IMR-90 (cell line): Measurements from ENCODE around the gene DCHS1. TPM values are rescaled to one million over a fixed set of nuclear protein-coding genes. Genes with fewer than 3 reads are reported as not detected.
A peak's percentile ranks its signal among the peaks of the same experiment; 100 is the strongest.

Experiments
- ATAC-seq: fragments of 200-7000 bp; cut with Tn5 transposase; 2 replicates; pipeline ENCODE4 v1.9.1; 2020; ENCODE audit warnings: low read depth, mild to moderate bottlenecking, moderate library complexity
- BruUV-seq: library from RNA; stranded (reverse); fragments of 400-500 nt; replicated peaks from 2 replicates; lab custom pipeline; 2021; lab: Mats Ljungman, UMichigan
- CTCF ChIA-PET: fragments of 300-600 bp; formaldehyde crosslinking; extraction: SDS; loops from one replicate; lab custom pipeline; 2021; ENCODE audit warnings: antibody characterized with exemption; lab: Yijun Ruan, JAX
- POLR2A ChIA-PET: fragments of 300-600 bp; sonication (Branson Sonifier 250); formaldehyde crosslinking; loops from one replicate; lab custom pipeline; 2022; ENCODE audit warnings: antibody characterized with exemption; ENCODE audit not compliant: unreplicated experiment; lab: Charles Lee
- DNase-seq: peaks from one replicate; pipeline ENCODE4 v3.0.0; 2013
- H2AFZ ChIP-seq: replicated peaks from 2 replicates; pipeline ENCODE3; 2013; ENCODE audit warnings: low read length, mild to moderate bottlenecking; ENCODE audit not compliant: poor library complexity
- H2AK5ac ChIP-seq: 2 replicates; pipeline ENCODE4 v1.6.1; 2013; ENCODE audit warnings: low read depth, low read length, inconsistent platforms
- H2AK9ac ChIP-seq: replicated peaks from 2 replicates; pipeline ENCODE3; 2013; ENCODE audit warnings: mild to moderate bottlenecking, low read depth, low read length, moderate library complexity; ENCODE audit not compliant: poor library complexity
- H2BK120ac ChIP-seq: 2 replicates; pipeline ENCODE4 v1.6.1; 2013; ENCODE audit warnings: low read depth, low read length, inconsistent platforms
- H2BK15ac ChIP-seq: 3 replicates; pipeline ENCODE4 v1.6.1; 2013; ENCODE audit warnings: low read depth, low read length, inconsistent platforms
- H2BK20ac ChIP-seq: 2 replicates; pipeline ENCODE4 v1.6.1; 2013; ENCODE audit warnings: low read depth, mild to moderate bottlenecking, inconsistent platforms, low read length, moderate library complexity
- H2BK5ac ChIP-seq: 2 replicates; pipeline ENCODE4 v1.6.1; 2013; ENCODE audit warnings: mild to moderate bottlenecking, low read depth, low read length, inconsistent platforms; ENCODE audit not compliant: poor library complexity, severe bottlenecking
- H3K14ac ChIP-seq: replicated peaks from 2 replicates; pipeline ENCODE4 v1.6.1; 2013; ENCODE audit warnings: low read depth, low read length, inconsistent platforms
- H3K18ac ChIP-seq: 2 replicates; pipeline ENCODE4 v1.6.1; 2013; ENCODE audit warnings: low read depth, low read length, control low read depth
- H3K23ac ChIP-seq: 2 replicates; pipeline ENCODE4 v1.6.1; 2013; ENCODE audit warnings: low read depth, low read length, inconsistent platforms
- H3K27ac ChIP-seq: 2 replicates; pipeline ENCODE4 v1.5.1; 2013; ENCODE audit warnings: mild to moderate bottlenecking, control low read depth, low read length; ENCODE audit not compliant: insufficient read depth
- H3K27me3 ChIP-seq: 2 replicates; pipeline ENCODE4 v1.6.1; 2013; ENCODE audit warnings: low read length; ENCODE audit not compliant: control insufficient read depth, insufficient read depth
- H3K36me3 ChIP-seq: 2 replicates; pipeline ENCODE4 v1.6.1; 2013; ENCODE audit warnings: low read length, mixed read lengths; ENCODE audit not compliant: control insufficient read depth, insufficient read depth
- H3K4ac ChIP-seq: 2 replicates; pipeline ENCODE4 v1.6.1; 2013; ENCODE audit warnings: low read depth, low read length, inconsistent platforms
- H3K4me1 ChIP-seq: 2 replicates; pipeline ENCODE4 v1.6.1; 2013; ENCODE audit warnings: low read length, mixed read lengths; ENCODE audit not compliant: control insufficient read depth, insufficient read depth
- H3K4me2 ChIP-seq: 2 replicates; pipeline ENCODE4 v1.6.1; 2013; ENCODE audit warnings: low read depth, mild to moderate bottlenecking, control low read depth, low read length, moderate library complexity
- H3K4me3 ChIP-seq: 2 replicates; pipeline ENCODE4 v1.5.1; 2013; ENCODE audit warnings: low read depth, mild to moderate bottlenecking, control low read depth, low read length, moderate library complexity; ENCODE audit not compliant: insufficient read depth
- H3K56ac ChIP-seq: 2 replicates; pipeline ENCODE4 v1.6.1; 2013; ENCODE audit warnings: low read length, inconsistent platforms; ENCODE audit not compliant: insufficient read depth; ENCODE audit errors: extremely low read depth
- H3K79me1 ChIP-seq, 2 experiments: 2 replicates each; pipeline ENCODE4 v1.6.1; 2013; ENCODE audit warnings: low read length in 2 of 2, inconsistent platforms in 1 of 2, low read depth in 1 of 2
- H3K9ac ChIP-seq: 2 replicates; pipeline ENCODE4 v1.6.1; 2013; ENCODE audit warnings: low read depth, low read length, control low read depth
- H3K9me1 ChIP-seq: 2 replicates; pipeline ENCODE4 v1.6.1; 2013; ENCODE audit warnings: low read length, inconsistent platforms; ENCODE audit not compliant: insufficient read depth
- H3K9me3 ChIP-seq: 2 replicates; pipeline ENCODE4 v1.6.1; 2013; ENCODE audit warnings: low read length; ENCODE audit not compliant: control insufficient read depth, insufficient read depth
- H4K20me1 ChIP-seq: 2 replicates; pipeline ENCODE4 v1.6.1; 2013; ENCODE audit warnings: low read length, inconsistent platforms; ENCODE audit not compliant: insufficient read depth
- H4K5ac ChIP-seq: 2 replicates; pipeline ENCODE4 v1.6.1; 2013; ENCODE audit warnings: mild to moderate bottlenecking, low read depth, low read length, control low read depth
- H4K8ac ChIP-seq, 2 experiments: 2 replicates each; pipeline ENCODE4 v1.6.1; 2013; ENCODE audit warnings: low read depth in 2 of 2, low read length in 2 of 2, control low read depth in 1 of 2, inconsistent platforms in 1 of 2
- H4K91ac ChIP-seq: 2 replicates; pipeline ENCODE4 v1.6.1; 2013; ENCODE audit warnings: low read depth, low read length, inconsistent platforms; ENCODE audit not compliant: insufficient read depth
- MAZ ChIP-seq: IDR thresholded peaks from 2 replicates; pipeline ENCODE4 v1.6.1; 2012; ENCODE audit warnings: low read depth, mild to moderate bottlenecking, low read length, improper control_type of control experiment, moderate library complexity, borderline replicate concordance
- WGBS, 2 experiments: methylation state at CpG; one replicate each; pipeline versions ENCODE4 v1.1.5 to v1.1.7; 2013; ENCODE audit warnings: missing lambda C conversion rate in 2 of 2; ENCODE audit not compliant: insufficient read length in 1 of 2; ENCODE audit errors: extremely low coverage in 2 of 2; 5-methylcytosine and 5-hydroxymethylcytosine counted together
- dilution Hi-C: fragments of 300-500 bp; cut with HindIII; formaldehyde crosslinking; loops from one replicate; pipeline ENCODE4 v1.14.3; 2018; ENCODE audit warnings: low sequenced_read_pairs; ENCODE audit not compliant: unreplicated experiment
- in situ Hi-C: fragments of 300-500 bp; cut with MboI; formaldehyde crosslinking; loops from 3 replicates; pipeline ENCODE4 v1.14.3; 2019; ENCODE audit warnings: low sequenced_read_pairs, inconsistent platforms, mixed read lengths
- intact Hi-C: fragments of 100-400 bp; cut with micrococcal nuclease; formaldehyde crosslinking; loops from 2 replicates; pipeline ENCODE4 v1.10.0; 2022
- polyA plus RNA-seq, 3 experiments: library from polyadenylated mRNA; depleted of rRNA; stranded (reverse); fragments of >200 nt; gene quantifications; 2 replicates each; pipeline ENCODE4 v1.2.3, GENCODE V29; 2012; ENCODE audit warnings: low replicate concordance in 1 of 3
- total RNA-seq: library from RNA; depleted of rRNA; stranded (reverse); fragments of >200 nt; gene quantifications from 2 replicates; pipeline ENCODE4 v1.2.3, GENCODE V29; 2012
- TF ChIP-seq, protein P1 (sequence below): conservative IDR thresholded peaks from 2 replicates; pipeline ENCODE4 v1.5.1; 2012; ENCODE audit warnings: mild to moderate bottlenecking, low read depth, low read length, improper control_type of control experiment

The DCHS1 gene
- total and polyA plus RNA-seq, 2 of the 4 experiments (the other 2 are of a cell fraction), result 1.4 to 3.3 TPM

GRCh38 chr11:6654281-6655019, 1.2 kb downstream of the DCHS1 start:
- peak overlapping the region; percentile 1 to 78; a peak in 1 of 4 replicates for H4K8ac ChIP-seq
- H4K91ac ChIP-seq, result no peak overlapping the region; the same call in 1 of the 2 replicates
- peak overlapping the region; percentile 86 for H2AFZ ChIP-seq
- WGBS, 2 experiments, result 31% methylated on average over 6 of the region's 9 CpGs; no CpG with 5 or more reads in 1 of the 2 experiments
- H2BK20ac ChIP-seq, result no peak overlapping the region
- TF ChIP-seq, protein P1, sequence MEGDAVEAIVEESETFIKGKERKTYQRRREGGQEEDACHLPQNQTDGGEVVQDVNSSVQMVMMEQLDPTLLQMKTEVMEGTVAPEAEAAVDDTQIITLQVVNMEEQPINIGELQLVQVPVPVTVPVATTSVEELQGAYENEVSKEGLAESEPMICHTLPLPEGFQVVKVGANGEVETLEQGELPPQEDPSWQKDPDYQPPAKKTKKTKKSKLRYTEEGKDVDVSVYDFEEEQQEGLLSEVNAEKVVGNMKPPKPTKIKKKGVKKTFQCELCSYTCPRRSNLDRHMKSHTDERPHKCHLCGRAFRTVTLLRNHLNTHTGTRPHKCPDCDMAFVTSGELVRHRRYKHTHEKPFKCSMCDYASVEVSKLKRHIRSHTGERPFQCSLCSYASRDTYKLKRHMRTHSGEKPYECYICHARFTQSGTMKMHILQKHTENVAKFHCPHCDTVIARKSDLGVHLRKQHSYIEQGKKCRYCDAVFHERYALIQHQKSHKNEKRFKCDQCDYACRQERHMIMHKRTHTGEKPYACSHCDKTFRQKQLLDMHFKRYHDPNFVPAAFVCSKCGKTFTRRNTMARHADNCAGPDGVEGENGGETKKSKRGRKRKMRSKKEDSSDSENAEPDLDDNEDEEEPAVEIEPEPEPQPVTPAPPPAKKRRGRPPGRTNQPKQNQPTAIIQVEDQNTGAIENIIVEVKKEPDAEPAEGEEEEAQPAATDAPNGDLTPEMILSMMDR, result no peak
- no peak for TF ChIP-seq MAZ
- BruUV-seq, result no TSS peak
- intact Hi-C loops (no loop called here), in situ Hi-C loops (no loop called here), dilution Hi-C loops (no loop called here)
- ChIA-PET CTCF (no interaction called here), POLR2A (no interaction called here)
- peak overlapping the region; percentile 84 for H2AK9ac ChIP-seq
- peaks cover 5% of the 10 kb centered on the region for H3K4me1 ChIP-seq
- H3K9me1 ChIP-seq, result peaks cover 19% of the 10 kb centered on the region
- peak overlapping the region; percentile 85 for H3K4ac ChIP-seq
- peaks cover 17% of the 10 kb centered on the region for H3K27me3 ChIP-seq
- H2BK5ac ChIP-seq, result no peak overlapping the region
- H3K9ac ChIP-seq, result peak overlapping the region; percentile 76; the same call in 1 of the 2 replicates
- peak overlapping the region; percentile 77; the same call in 1 of the 2 replicates for H3K23ac ChIP-seq
- DNase-seq (no peak), ATAC-seq (no peak)
- no peak overlapping the region for H3K56ac ChIP-seq
- peak overlapping the region; percentile 76; the same call in 1 of the 2 replicates for H2BK120ac ChIP-seq
- H3K14ac ChIP-seq, result no peak overlapping the region; the same call in 1 of the 2 replicates
- H3K79me1 ChIP-seq, result peaks cover 3 to 17% of the 10 kb centered on the region in 2 experiments; a peak in 2 of 4 replicates
- no peak overlapping the region; the same call in 1 of the 2 replicates for H4K5ac ChIP-seq
- H2AK5ac ChIP-seq, result peak overlapping the region; percentile 85; the same call in 1 of the 2 replicates
- H2BK15ac ChIP-seq, result 0 out of 3 replicates have a peak overlapping the region, but pooled peaks have one; percentile 30
- 0 out of 2 replicates have a peak, but pooled peaks cover 3% of the 10 kb centered on the region for H4K20me1 ChIP-seq
- no peak overlapping the region for H3K27ac ChIP-seq
- no peak overlapping the region; the same call in 1 of the 2 replicates for H3K18ac ChIP-seq
- H3K36me3 ChIP-seq, result no peaks in the 10 kb centered on the region
- H3K4me3 ChIP-seq, result peak overlapping the region; percentile 58
- H3K4me2 ChIP-seq, result peak overlapping the region; percentile 97; the same call in 1 of the 2 replicates
- no peaks in the 10 kb centered on the region for H3K9me3 ChIP-seq
